HS-27A (cell line): ENCODE data around the gene MS4A4E.
A peak's percentile ranks its signal among the peaks of the same experiment; 100 is the strongest.
"Not testable (repeated sequence)": the region's sequence is repeated elsewhere in the genome, so short reads cannot be mapped to it uniquely, and the experiment has no call there.

Source experiments
- DNase-seq: peaks from one replicate; pipeline ENCODE4 v3.0.0-alpha.2; 2012; ENCODE audit warnings: low read depth, missing footprints

Gene MS4A4E

DNA sequence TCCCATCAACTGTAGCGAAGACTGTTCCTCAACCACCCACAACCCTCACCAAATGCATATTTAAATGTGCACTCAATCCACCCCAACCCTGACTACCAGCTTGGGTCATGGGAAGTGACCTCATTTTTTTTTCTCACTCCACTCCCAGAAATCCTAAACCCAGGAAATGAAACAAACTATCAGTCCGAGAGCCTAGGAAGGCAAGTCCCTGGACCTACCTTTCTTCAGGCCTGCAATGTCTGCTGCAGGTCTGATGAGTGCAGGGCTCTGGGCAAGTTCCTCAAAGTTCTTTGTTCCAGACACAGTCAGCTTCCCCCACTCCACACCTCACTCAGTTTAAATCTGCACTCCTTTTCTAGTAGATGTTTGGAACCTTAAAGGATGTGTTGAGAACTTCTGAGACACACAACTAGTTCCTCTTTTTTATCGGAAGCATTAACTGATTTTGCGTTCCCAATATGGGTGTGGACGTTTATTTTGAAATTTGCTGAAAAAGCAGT, at the start of gene MS4A4E:
Gene MS4A4E, minus strand, starts transcription at position 398 of the 500 bp plus-strand sequence. CDS start 13,082 bp downstream, outside the sequence.
- no peak for DNase-seq

GRCh38 chr11:60292145-60292544, 49.2 kb upstream of the MS4A4E start:
- no peak for DNase-seq

GRCh38 chr11:60288531-60288930, 45.6 kb upstream of the MS4A4E start:
- no peak for DNase-seq

DNA sequence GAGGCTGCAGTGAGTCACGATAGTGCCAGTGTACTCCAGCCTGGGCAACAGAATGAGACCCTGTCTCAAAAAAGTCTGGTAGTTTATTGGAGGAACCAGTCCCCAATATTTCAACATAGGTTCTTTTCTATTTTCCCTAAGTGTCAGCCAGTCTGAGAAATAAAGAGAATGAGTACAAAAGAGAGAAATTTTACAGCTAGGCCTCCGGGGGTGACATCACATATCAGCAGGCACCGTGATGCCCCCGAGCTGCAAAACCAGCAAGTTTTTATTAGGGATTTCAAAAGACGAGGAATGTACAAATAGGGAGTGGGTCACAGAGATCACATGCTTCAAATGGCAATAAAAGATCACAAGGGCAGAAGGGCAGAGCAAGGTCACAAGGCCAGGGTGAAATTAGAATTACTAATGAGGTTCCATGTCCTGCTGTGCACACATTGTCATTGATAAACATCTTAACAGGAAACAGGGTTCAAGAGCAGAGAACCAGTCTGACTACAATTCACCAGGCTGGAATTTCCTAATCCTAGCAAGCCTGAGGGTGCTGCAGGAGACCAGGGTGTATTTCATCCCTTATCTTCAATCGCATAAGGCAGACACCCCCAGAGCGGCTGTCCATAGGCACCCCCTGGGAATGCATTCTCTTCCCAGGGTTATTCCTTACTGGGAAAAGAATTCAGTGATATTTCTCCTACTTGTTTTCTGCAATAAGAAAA, 42.6 kb upstream of the MS4A4E start:
- not testable (repeated sequence) for DNase-seq

DNA sequence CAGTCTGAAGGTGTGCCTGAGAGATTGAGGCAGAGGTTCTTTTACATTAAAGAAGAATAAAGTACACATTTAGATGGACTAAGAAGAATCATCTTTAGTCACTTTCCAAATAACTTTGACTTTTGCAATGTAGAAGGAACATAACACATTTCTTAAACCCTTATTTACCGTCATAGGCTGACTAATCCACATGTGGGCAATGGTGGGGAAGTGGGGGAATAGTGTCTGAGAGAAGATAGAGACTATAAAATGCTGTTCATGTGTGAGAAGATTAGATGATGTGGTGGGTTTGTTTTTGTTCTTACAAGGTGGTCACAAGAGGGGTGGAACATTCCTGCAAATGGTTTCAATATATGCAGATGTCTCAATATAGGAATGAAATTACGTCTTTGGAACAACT, 39.3 kb upstream of the MS4A4E start:
- DNase-seq: no peak

GRCh38 chr11:60281485-60281884, 38.5 kb upstream of the MS4A4E start:
- no peak for DNase-seq

DNA sequence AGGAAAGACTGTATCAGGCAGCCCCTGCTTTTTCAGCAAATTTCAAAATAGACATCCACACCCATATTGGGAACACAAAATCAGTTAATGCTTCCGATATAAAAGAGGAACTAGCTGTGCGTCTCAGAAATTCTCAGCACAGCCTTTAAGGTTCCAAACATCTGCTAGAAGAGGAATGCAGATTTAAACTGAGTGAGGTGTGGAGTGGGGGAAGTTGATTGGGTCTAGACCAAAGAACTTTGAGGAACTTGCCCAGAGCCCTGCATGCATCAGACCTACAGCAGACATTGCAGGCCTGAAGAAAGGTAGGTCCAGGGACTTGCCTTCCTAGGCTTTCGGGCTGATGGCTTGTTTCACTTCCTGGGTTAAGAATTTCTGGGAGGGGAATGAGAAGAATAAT, 37.5 kb upstream of the MS4A4E start, which contains the start of gene MS4A4A:
Gene MS4A4A, plus strand, starts transcription at position 255 of the 400 bp plus-strand sequence. Its CDS starts 10 bp downstream, at position 265.
- DNase-seq: no peak

GRCh38 chr11:60274416-60274815, 31.5 kb upstream of the MS4A4E start:
- DNase-seq: no peak

DNA sequence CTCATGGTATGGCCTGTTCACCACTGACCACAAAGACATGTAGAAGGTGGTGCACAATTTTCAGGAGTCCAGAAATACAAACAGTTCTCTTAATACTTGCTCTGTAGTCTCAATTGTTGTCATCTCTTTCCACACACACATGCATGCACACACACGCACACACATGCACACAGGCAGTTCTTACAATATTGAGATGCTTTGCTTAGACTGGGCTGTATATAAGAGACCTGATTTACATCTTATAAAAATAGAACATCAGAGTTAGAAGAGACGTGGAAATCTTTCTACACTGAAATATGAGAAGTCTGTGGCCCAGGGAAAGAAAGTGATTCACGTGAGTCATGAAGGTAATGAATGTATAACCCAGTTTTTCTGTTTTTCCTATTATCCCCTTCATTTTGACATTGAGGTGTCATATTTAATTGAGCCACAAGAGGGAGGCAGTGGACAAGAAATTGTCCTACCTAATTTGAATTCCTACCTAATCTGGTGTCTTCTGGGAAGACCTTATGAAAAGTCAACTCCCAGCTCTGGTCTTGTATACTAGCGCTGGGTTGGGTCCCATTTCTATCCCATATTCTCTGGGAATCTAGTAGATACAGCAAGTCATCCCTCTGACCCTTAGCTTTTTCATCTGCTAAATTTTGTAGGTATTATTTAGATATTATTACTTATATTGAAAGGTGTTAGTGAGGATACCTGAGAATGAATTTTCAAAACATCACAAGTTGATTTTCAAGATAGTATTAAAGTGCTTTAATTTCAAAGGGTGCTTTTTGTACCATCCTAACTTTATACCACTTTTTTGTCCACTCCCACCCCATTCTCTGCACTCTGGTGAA, 22.7 kb upstream of the MS4A4E start:
- peak; percentile 19 for DNase-seq

DNA sequence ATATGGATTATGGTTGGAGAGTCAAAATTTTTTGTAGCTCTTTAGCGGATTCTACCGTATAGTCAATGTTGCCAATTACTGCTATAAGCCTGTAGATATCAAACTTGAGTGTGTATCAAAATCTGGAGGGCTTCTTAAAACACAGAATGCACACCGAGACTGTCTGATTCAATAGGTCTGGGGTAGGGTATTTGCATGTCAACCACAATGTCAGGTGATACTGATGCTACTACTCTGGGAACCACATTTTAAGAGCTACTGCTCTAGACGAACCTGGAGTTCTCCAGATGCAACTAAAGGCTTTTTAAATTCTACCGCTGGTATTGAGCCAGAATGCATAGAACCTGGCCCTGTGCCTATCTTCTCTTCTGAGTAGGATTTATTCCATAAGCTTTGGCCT, 21.7 kb upstream of the MS4A4E start:
- DNase-seq: no peak

GRCh38 chr11:60263402-60263801, 20.5 kb upstream of the MS4A4E start:
- DNase-seq: no peak

GRCh38 chr11:60261014-60261413, 18.1 kb upstream of the MS4A4E start:
- DNase-seq: no peak

DNA sequence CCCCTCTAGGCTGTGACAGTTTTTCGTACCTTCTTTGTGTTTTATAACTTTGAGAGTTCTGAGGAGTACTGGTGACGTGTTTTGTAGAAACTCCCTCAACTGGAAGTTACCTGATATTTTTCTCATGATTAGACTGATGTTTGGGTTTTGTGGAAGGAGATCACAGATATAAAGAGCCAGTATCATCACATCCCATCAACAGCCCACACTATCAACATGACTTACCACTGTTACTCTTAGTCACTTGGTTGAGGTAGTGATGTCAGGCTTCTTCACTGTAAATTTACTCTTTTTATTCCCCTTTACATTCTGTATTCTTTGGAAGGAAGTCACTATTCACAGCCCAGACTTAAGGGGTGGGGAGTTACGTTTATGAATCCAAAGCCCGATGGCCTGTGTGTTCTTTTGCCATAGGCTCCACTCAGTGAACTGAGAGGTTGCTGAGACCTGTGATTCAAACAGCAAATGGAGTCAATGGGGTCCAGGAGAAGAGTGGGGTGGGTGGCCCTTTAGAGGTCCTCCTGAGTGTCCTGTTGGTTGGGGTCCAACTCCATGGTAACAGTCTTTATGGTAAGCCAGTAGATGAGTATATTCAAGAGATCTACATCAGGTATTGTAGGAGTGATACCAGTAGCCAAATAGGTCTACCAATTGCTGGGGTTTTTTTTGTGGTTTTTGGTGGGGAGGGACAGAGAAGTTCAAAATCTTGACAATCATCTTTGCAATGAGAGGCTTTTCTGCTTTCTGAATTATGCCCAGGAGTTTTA, 15.2 kb upstream of the MS4A4E start:
- no peak for DNase-seq

DNA sequence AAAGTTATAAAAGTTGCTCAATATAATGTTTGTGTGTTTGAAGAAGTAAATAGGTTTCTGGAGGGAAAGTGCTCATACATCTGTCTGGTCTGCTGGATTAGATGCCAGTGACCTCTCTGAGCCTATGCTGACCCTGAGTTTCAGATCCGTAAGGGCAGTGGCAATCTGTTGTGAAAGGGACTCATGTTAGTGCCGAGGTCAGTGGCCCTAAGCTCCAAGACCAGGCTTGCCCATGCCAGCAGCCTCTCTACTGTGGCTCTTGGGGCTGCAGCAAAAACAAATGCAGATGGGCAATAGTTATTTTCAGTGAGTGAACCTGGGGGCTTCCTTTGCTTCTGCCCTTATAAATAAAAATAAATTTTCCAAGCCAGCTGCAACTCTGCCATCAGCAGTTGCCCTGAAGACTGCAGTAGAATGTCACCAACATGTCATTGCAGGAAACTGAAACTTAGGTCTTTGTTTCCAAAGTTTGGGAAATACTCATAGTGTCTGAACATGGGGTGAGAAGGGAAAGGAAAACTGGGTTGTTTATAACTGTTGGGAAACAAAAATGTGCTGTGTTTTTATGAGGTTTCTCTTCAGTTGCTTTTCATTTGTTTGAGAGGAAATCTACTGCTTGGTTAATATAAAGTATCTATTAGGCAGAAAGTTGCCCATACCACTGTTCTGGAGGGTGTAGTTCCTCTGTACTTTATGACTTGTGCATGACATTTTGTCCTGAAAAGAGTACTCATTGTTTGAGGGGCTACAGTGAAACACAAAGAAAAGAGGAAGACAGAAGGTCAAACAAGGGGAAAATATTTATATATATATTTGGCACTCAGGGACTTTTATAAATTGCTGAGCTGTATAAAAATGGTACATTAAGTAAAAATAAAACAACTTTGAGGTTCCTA, 9.5 kb upstream of the MS4A4E start:
- DNase-seq: no peak

GRCh38 chr11:60251485-60252212, 8.7 kb upstream of the MS4A4E start:
- DNase-seq: no peak

DNA sequence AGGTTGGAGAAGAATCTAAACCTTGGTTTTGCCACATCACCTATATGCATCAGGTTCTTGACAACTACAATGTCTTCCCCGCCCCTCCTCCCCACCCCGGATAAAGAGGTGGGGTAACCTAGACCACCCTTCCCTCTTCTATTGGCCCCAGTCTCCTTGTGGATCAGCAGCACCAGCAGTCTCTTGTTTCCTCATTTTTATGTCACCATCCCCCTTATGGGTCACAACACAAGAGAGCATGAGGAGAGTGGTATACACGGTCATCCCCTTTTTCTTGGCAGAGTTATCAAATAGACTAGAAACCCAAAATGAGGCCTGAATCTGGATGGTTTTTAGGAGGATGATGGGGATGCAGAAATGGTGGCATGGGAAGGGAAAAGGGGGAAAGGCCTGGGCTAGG, 1.2 kb downstream of the MS4A4E start:
- no peak for DNase-seq

DNA sequence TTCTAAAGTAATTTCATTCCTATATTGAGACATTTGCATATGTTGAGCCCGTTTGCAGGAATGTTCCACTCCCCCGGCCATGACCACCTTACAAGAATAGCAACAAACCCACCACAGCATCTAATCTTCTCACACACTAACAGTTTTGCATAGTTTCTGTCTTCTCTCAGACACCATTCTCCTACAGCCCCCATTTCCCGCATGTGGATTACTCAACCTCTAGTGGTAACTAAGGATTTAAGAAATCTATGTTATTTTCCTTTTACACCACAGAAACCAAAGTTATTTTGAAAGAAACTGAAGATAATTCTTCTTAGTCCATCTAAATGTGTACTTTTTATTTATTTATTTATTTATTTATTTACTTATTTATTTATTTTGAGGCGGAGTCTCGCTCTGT, 2.3 kb downstream of the MS4A4E start:
- no peak for DNase-seq

DNA sequence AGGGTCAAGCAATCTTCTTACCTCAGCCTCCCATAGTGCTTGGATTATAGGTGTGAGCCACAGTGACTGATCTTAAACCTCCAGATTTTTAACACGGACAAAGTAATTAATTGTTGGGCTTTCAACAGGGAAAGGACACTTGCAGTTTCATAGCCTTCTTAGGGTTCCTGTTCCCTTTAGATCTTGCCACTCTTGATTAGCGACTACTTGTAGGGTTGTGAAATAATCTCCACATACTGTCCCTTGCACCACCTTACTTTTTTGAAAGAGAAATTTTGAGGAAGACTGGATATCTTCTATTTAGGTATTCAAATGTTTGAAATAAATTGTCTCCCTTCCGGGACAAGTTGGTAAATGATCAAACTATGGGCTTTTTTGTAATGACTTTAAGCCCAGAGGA, 7.6 kb downstream of the MS4A4E start:
- no peak for DNase-seq

DNA sequence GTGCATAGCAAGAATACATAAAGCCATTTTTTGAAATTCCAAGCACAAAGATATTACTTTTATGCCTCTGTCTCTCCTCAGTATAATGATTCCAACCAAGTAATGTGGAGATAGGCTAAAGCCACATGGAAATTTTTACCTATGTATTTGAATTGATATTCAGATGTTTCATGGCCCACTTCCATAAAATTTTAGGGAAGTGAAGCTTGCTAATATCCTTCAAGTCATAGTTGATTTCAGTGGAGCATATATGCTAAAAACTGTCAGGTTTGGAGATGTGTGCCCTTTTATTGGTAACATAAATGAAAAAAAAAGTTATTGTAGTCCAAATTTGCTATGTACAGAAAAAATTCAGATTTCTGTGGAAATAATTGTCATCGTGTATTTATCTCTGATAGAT, 12.3 kb downstream of the MS4A4E start:
- DNase-seq: no peak

DNA sequence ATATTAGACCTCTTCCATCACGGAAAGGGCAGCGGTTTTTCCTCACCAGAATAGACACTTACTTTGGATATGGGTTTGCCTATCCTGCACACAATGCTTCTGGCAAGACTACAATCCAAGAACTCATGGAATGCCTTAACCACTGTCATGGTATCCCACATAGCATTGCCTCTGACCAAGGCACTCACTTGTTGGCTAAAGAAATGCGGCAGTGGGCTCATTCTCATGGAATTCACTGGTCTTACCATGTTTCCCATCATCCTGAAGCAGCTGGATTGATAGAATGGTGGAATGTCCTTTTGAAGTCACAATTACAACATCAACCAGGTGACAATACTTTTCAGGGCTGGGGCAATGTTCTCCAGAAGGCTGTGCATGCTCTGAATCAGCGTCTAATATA, 20.8 kb downstream of the MS4A4E start:
- DNase-seq: no peak

GRCh38 chr11:60221692-60222091, 21.2 kb downstream of the MS4A4E start:
- no peak for DNase-seq
